Calu3 (cell line): Measurements from ENCODE around the gene ATXN2L. TPM values are rescaled to one million over a fixed set of nuclear protein-coding genes. Genes with fewer than 3 reads are reported as not detected.
"Not testable (repeated sequence)": the region's sequence is repeated elsewhere in the genome, so short reads cannot be mapped to it uniquely, and the experiment has no call there.

Experiments used
- BruUV-seq: library from RNA; stranded (reverse); fragments of 400-500 nt; replicated peaks from 2 replicates; lab custom pipeline; 2021; lab: Mats Ljungman, UMichigan
- CTCF ChIA-PET: fragments of 300-600 bp; sonication (Branson Sonifier 250); formaldehyde crosslinking; loops from one replicate; lab custom pipeline; 2022; ENCODE audit warnings: antibody characterized with exemption; lab: Charles Lee
- DNase-seq: peaks from one replicate; pipeline ENCODE4 v3.0.0; 2022
- H3K27ac Mint-ChIP-seq: one replicate; pipeline ENCODE4 v1.8.0; 2022; ENCODE audit warnings: mixed read lengths; ENCODE audit not compliant: unreplicated experiment
- H3K27me3 Mint-ChIP-seq: one replicate; pipeline ENCODE4 v1.8.0; 2022; ENCODE audit warnings: mixed read lengths; ENCODE audit not compliant: unreplicated experiment
- H3K36me3 Mint-ChIP-seq: one replicate; pipeline ENCODE4 v1.8.0; 2022; ENCODE audit warnings: mild to moderate bottlenecking, moderate library complexity, mixed read lengths; ENCODE audit not compliant: insufficient read depth, unreplicated experiment
- H3K4me1 Mint-ChIP-seq: one replicate; pipeline ENCODE4 v1.8.0; 2022; ENCODE audit warnings: mild to moderate bottlenecking, low read depth, mixed read lengths; ENCODE audit not compliant: unreplicated experiment
- H3K4me3 Mint-ChIP-seq: one replicate; pipeline ENCODE4 v1.8.0; 2022; ENCODE audit warnings: mild to moderate bottlenecking, low read depth, moderate library complexity, mixed read lengths; ENCODE audit not compliant: unreplicated experiment
- H3K9me3 Mint-ChIP-seq: one replicate; pipeline ENCODE4 v1.8.0; 2022; ENCODE audit warnings: low read depth, mixed read lengths; ENCODE audit not compliant: unreplicated experiment
- intact Hi-C: fragments of 100-400 bp; cut with micrococcal nuclease; formaldehyde crosslinking; loops from one replicate; pipeline ENCODE4 v1.10.0; 2022; ENCODE audit not compliant: unreplicated experiment
- total RNA-seq: library from RNA; stranded (reverse); gene quantifications from 2 replicates; pipeline ENCODE4 v1.2.3, GENCODE V29; 2022
- TF ChIP-seq, protein P1 (sequence below): fragments of 200-600 bp; IDR thresholded peaks from one replicate; pipeline ENCODE4 v1.8.0; 2022; ENCODE audit warnings: antibody characterized with exemption; ENCODE audit not compliant: unreplicated experiment

Gene ATXN2L
- total RNA-seq, 1 experiment from 2014 or later: 276 TPM

DNA sequence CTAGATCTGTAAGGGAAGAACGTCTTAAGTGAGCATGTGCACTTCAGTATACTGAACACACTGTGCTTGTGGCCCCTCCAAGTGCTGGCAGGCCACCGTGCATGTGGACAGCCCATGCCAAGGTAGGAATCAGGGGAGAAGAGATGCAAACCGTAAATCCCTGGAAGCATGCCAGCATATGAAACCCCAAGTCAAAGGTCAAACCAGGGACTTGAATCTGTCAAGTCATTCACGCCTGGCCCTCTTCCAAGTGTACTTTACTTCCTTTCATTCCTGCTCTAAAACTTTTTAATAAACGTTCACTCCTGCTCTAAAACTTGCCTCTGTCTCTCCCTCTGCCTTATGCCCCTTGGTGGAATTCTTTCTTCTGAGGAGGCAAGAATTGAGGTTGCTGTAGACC is 2.8 kb upstream of the ATXN2L start:
- Mint-ChIP-seq H3K27me3 (no peaks in the 10 kb centered on the region), H3K27ac (peak overlapping the region; percentile 63), H3K36me3 (peaks cover 80% of the 10 kb centered on the region), H3K4me1 (peaks cover 22% of the 10 kb centered on the region), H3K4me3 (no peak overlapping the region), H3K9me3 (peaks cover 4% of the 10 kb centered on the region)
- CTCF ChIA-PET: interaction anchor here (1.0 kb wide), 1 partner anchor 59 kb away, joined by 10 read pairs; no protein-coding TSS in a partner anchor
- no TSS peak for BruUV-seq
- TF ChIP-seq, protein P1, sequence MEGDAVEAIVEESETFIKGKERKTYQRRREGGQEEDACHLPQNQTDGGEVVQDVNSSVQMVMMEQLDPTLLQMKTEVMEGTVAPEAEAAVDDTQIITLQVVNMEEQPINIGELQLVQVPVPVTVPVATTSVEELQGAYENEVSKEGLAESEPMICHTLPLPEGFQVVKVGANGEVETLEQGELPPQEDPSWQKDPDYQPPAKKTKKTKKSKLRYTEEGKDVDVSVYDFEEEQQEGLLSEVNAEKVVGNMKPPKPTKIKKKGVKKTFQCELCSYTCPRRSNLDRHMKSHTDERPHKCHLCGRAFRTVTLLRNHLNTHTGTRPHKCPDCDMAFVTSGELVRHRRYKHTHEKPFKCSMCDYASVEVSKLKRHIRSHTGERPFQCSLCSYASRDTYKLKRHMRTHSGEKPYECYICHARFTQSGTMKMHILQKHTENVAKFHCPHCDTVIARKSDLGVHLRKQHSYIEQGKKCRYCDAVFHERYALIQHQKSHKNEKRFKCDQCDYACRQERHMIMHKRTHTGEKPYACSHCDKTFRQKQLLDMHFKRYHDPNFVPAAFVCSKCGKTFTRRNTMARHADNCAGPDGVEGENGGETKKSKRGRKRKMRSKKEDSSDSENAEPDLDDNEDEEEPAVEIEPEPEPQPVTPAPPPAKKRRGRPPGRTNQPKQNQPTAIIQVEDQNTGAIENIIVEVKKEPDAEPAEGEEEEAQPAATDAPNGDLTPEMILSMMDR: no peak
- DNase-seq: no peak
- intact Hi-C loops: no loop called here

DNA sequence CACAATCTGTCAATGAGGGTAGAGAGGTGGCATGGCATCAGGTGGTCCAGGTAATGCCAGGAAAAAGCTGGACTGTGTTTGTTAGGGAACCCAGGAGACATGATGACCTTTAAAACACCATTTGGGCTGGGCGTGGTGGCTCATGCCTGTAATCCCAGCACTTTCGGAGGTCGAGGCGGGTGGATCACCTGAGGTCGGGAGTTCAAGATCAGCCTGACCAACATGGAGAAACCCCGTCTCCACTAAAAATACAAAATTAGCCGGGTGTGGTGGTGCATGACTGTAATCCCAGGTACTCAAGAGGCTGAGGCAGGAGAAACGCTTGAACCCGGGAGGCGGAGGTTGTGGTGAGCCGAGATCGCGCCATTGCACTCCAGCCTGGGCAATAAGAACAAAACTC is 2.3 kb upstream of the ATXN2L start:
- peaks cover 84% of the 10 kb centered on the region for H3K36me3 Mint-ChIP-seq
- DNase-seq, BruUV-seq, H3K9me3 Mint-ChIP-seq, H3K27me3 Mint-ChIP-seq, CTCF ChIA-PET, intact Hi-C loops: not testable (repeated sequence)
- peak overlapping the region; percentile 90 for H3K27ac Mint-ChIP-seq
- peaks cover 27% of the 10 kb centered on the region for H3K4me1 Mint-ChIP-seq
- peak overlapping the region; percentile 97 for H3K4me3 Mint-ChIP-seq

DNA sequence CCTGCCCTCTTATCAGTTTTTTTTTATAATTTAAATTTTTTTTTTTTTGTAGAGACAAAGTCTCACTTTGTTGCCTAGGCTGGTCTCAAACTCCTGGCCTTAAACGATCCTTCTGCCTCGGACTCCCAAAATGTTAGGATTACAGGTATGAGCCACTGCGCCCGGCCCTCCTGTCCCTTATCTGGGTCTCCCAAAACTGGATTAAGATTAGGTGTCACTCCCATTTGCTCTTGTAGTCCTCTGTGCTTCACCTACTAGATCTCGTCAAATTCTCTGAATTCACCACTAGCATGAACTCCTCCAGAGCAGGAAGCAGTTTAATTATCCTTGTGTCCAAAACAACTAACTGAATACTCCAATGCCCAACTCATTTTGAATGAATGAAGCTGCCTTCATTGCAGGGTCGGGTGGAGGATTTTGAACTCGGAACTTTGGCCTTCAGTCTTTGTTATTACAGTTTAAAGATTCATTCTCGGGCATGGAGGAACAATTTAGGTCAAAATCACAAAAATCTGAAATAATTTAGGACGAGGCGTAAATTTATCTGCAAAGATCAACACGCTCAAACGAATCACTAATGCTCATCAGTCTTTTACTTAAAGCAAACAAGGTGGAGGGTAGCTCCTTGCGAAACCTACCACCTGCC is 802 bp upstream of the ATXN2L start:
- intact Hi-C loops: no loop called here
- TF ChIP-seq, protein P1: no peak
- CTCF ChIA-PET: interaction anchor here (0.5 to 0.6 kb wide), 2 partner anchors 174 to 274 kb away, joined by 3 to 4 read pairs; no protein-coding TSS in a partner anchor
- Mint-ChIP-seq H3K4me1 (peaks cover 41% of the 10 kb centered on the region), H3K9me3 (peaks cover 4% of the 10 kb centered on the region), H3K36me3 (peaks cover 89% of the 10 kb centered on the region), H3K27me3 (no peaks in the 10 kb centered on the region), H3K4me3 (peak overlapping the region; percentile 97), H3K27ac (peak overlapping the region; percentile 90)
- TSS peak; percentile 82 for BruUV-seq
- DNase-seq: no peak

DNA sequence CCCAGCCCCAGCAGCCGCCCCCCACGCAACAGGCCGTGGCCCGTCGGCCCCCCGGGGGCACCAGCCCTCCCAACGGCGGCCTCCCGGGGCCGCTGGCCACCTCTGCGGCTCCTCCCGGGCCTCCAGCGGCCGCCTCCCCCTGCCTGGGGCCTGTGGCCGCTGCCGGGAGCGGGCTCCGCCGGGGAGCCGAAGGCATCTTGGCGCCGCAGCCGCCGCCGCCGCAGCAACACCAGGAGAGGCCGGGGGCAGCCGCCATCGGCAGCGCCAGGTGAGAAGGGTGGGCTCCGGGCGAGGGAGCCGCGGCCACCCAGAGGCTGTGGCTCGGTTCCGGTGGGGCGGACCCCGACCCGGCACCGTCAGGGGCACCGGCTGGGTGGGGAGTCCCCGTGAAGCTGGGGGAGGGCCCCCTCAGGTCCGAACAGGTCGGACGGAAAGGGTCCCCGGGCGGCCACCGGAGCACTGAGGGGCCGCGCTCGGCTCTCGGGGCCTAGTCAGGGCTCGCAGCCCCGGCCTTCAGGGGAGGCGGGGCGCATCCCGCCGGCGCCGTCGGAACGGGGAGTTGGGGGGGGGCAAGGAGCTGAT is 583 bp downstream of the ATXN2L start:
- H3K27ac Mint-ChIP-seq: peak overlapping the region; percentile 96
- intact Hi-C loops: no loop called here
- CTCF ChIA-PET: interaction anchor here (0.5 to 0.8 kb wide), 3 partner anchors 12 to 100 kb away, joined by 3 to 7 read pairs (median 3); no protein-coding TSS in a partner anchor
- no peaks in the 10 kb centered on the region for H3K27me3 Mint-ChIP-seq
- DNase-seq: no peak
- H3K36me3 Mint-ChIP-seq: peaks cover 100% of the 10 kb centered on the region
- BruUV-seq: no TSS peak
- peaks cover 42% of the 10 kb centered on the region for H3K4me1 Mint-ChIP-seq
- peak overlapping the region; percentile 97 for H3K4me3 Mint-ChIP-seq
- peaks cover 4% of the 10 kb centered on the region for H3K9me3 Mint-ChIP-seq
- TF ChIP-seq, protein P1: no peak
